Measurements from ENCODE around the gene PKD1.

PKD1 gene

DNA sequence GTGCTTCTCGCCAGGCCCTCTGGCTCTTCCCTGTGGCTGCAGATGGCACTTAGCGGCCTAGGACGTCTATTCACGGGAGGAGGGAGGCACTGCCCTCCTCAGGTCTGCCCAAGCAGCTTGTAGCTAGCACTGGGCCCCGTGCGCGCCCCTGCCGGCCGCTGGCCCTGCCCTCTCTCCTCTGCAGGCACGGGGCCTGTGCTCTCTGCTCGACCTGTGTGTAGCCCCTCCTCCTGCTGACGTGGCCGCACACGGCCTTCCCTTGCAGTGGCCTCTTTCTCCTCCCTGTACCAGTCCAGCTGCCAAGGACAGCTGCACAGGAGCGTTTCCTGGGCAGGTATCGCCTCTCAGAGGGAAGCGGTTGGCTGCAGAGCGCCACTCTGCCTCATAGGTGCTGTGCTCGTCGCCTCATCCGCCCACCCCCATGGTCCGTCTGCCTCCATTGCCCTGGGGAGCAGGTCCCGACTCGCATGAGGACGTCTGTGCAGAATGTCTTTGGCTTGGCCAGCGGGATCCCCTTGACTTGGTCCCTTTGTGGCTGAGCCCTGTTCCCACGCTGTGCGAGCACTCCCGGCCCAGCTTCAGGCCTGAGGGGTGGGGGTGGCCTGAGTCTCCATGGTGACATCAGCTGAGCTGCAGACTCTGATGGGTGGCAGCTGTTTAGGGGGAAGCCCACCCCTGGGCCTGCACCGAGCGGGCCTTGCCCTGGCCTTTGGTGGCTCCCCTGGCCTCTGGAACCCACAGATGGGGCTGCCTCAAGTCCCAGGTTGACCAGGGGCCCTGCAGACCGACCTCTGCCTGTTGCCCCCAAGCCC, 53.3 kb downstream of the PKD1 start:
- no peaks in the 10 kb centered on the region for H3K36me3 Mint-ChIP-seq (ENCODE audit: low read depth)
- no peaks in the 10 kb centered on the region for H3K4me1 Mint-ChIP-seq (ENCODE audit: low read depth)
- no peaks in the 10 kb centered on the region for H3K27me3 Mint-ChIP-seq (ENCODE audit: low read depth)
- H3K4me3 Mint-ChIP-seq = no peak overlapping the region
- H3K9me3 Mint-ChIP-seq = no peaks in the 10 kb centered on the region
- H3K27ac Mint-ChIP-seq = no peak overlapping the region
- DNase-seq (ENCODE audit: low spot score) = no peak

DNA sequence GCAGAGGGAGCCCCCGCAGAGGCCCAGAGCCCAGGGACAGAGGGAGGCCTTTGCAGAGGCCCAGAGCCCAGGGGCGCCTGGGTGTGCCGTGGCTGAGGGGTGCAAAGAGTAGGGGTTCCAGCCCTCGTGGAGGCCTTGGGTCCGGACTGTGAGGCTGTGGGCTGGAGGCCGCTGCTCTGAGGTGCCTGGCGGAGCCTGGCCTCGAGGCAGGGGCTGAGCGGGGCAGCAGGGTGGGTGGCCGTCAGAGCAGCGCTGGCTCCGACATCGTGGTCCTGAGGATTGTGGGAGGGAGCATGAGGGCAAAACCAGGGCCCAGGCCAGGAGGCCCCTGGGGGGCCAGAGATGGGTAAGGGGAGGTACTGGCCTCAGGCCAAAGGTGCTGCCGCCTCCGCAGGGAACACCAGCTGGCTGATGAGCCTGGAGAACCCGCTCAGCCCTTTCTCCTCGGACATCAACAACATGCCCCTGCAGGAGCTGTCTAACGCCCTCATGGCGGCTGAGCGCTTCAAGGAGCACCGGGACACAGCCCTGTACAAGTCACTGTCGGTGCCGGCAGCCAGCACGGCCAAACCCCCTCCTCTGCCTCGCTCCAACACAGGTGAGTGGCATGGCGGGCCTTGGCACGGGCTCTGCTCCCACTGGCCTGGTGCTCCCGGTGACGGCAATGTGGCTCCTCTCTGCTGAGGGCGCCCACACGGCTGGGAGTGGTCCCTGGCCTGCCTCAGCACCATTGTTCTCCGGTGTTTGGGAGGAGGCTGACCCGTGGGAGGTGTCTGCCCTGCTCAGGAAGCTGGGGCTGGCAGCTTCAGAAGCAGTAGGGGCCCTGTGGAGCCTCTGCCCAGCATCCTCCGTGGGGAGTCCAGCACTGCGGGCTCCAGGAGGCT, 54.3 kb downstream of the PKD1 start:
- Mint-ChIP-seq H3K9me3 (no peaks in the 10 kb centered on the region), H3K27me3 (ENCODE audit: low read depth) (no peaks in the 10 kb centered on the region), H3K27ac (no peak overlapping the region), H3K4me1 (ENCODE audit: low read depth) (no peaks in the 10 kb centered on the region), H3K36me3 (ENCODE audit: low read depth) (no peaks in the 10 kb centered on the region), H3K4me3 (no peak overlapping the region)
- DNase-seq (ENCODE audit: low spot score) = no peak

DNA sequence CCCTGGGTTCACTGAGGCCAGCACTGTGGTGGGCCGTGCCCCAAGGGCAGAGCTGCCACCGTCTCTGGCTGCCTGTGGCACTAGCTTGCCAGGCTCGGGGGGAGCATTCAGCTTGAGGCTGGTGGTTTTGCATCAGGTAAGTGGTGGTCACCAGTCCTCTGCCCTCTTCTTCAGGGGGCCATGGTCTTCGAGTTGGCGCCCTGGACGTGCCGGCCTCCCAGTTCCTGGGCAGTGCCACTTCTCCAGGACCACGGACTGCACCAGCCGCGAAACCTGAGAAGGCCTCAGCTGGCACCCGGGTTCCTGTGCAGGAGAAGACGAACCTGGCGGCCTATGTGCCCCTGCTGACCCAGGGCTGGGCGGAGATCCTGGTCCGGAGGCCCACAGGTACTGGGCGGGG, 55.7 kb downstream of the PKD1 start:
- no peak for DNase-seq (ENCODE audit: low spot score)
- no peaks in the 10 kb centered on the region for H3K36me3 Mint-ChIP-seq (ENCODE audit: low read depth)
- H3K9me3 Mint-ChIP-seq = no peaks in the 10 kb centered on the region
- no peak overlapping the region for H3K4me3 Mint-ChIP-seq
- no peak overlapping the region for H3K27ac Mint-ChIP-seq
- no peaks in the 10 kb centered on the region for H3K27me3 Mint-ChIP-seq (ENCODE audit: low read depth)
- no peaks in the 10 kb centered on the region for H3K4me1 Mint-ChIP-seq (ENCODE audit: low read depth)

DNA sequence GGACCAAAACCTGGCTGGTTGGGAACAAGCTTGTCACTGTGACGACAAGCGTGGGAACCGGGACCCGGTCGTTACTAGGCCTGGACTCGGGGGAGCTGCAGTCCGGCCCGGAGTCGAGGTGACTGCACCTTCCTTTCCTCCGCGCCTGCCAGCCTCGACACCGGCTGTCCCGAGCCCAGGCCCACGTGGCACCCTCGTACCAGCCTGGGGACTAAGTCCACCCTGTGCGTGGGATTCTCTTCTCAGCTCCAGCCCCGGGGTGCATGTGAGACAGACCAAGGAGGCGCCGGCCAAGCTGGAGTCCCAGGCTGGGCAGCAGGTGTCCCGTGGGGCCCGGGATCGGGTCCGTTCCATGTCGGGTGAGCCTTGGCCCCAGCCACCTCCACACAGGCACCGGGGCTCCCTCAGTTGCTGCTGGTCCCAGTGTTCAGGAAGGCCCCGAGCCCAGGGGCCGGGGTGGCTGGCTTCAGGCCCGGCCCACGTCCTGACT, 56.3 kb downstream of the PKD1 start:
- no peaks in the 10 kb centered on the region for H3K27me3 Mint-ChIP-seq (ENCODE audit: low read depth)
- H3K4me1 Mint-ChIP-seq (ENCODE audit: low read depth) = no peaks in the 10 kb centered on the region
- DNase-seq (ENCODE audit: low spot score) = no peak
- peaks cover 3% of the 10 kb centered on the region for H3K36me3 Mint-ChIP-seq (ENCODE audit: low read depth)
- no peaks in the 10 kb centered on the region for H3K9me3 Mint-ChIP-seq
- H3K4me3 Mint-ChIP-seq = no peak overlapping the region
- no peak overlapping the region for H3K27ac Mint-ChIP-seq

DNA sequence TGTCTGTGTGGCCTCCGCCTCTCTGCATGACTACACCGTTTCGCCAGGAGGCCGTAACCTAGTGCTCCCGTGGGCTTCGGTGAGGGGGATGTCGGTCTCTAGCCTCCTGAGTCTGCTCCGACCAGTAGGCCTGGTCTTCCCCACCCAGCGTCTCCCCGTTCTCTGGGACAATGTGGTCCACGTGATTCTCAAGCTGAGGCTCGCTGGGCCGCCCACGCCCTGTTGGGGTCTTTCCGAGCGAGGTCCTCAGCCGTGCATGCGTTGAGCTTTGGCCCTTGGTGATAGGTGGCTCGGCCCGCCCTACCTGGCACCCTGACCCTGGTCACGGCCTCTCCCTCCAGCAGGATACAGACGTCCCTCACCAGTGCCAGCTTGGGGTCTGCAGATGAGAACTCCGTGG, 57.0 kb downstream of the PKD1 start:
- Mint-ChIP-seq H3K4me3 (no peak overlapping the region), H3K27me3 (ENCODE audit: low read depth) (no peaks in the 10 kb centered on the region), H3K4me1 (ENCODE audit: low read depth) (no peaks in the 10 kb centered on the region), H3K9me3 (no peaks in the 10 kb centered on the region), H3K27ac (no peak overlapping the region), H3K36me3 (ENCODE audit: low read depth) (peaks cover 3% of the 10 kb centered on the region)
- no peak for DNase-seq (ENCODE audit: low spot score)

DNA sequence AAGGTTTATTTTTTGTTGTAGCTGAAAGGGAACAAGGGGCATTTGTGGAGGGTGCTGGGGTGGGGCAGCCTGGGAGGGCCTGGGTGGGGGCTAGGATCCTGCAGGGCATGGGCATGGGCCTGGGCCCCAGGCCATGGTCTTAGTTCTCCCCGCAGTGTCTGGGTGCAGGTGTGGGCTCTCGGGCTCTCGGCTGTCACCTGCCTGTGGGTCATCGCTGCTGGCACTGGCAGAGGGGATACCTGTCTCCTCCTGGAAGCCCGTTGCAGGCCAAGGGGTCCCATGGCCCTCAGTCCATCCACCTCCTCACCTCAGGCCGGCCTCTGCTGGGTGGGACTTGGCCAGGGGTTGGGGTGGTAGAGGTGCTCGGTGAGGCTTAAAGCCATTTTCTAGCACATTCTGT, 57.6 kb downstream of the PKD1 start:
- Mint-ChIP-seq H3K27me3 (ENCODE audit: low read depth) (no peaks in the 10 kb centered on the region), H3K4me1 (ENCODE audit: low read depth) (no peaks in the 10 kb centered on the region), H3K4me3 (no peak overlapping the region), H3K9me3 (no peaks in the 10 kb centered on the region), H3K36me3 (ENCODE audit: low read depth) (peaks cover 3% of the 10 kb centered on the region), H3K27ac (no peak overlapping the region)
- DNase-seq (ENCODE audit: low spot score) = no peak

DNA sequence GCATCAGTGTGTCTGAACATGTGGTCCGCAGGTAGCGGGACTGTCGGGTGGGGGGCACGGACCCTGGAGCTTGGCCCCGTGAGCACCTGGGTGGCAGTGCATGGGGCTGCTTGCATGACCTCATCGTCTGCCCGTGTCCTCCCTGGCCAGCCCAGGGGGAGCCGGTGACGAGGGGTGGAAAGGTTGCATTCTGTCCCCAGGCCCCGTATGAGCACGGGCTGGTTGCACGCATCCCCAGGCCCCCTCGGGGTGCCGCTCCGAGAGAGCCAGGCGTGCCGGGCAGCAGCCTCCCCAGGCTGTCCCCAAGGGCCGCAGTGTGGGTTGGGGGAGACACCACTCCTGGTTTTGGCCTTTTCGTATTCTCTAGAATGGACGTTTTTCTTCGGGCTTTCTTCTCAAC, 58.0 kb downstream of the PKD1 start:
- no peaks in the 10 kb centered on the region for H3K4me1 Mint-ChIP-seq (ENCODE audit: low read depth)
- H3K27me3 Mint-ChIP-seq (ENCODE audit: low read depth) = no peaks in the 10 kb centered on the region
- H3K36me3 Mint-ChIP-seq (ENCODE audit: low read depth) = peaks cover 3% of the 10 kb centered on the region
- H3K4me3 Mint-ChIP-seq = no peak overlapping the region
- no peak for DNase-seq (ENCODE audit: low spot score)
- no peak overlapping the region for H3K27ac Mint-ChIP-seq
- H3K9me3 Mint-ChIP-seq = no peaks in the 10 kb centered on the region

DNA sequence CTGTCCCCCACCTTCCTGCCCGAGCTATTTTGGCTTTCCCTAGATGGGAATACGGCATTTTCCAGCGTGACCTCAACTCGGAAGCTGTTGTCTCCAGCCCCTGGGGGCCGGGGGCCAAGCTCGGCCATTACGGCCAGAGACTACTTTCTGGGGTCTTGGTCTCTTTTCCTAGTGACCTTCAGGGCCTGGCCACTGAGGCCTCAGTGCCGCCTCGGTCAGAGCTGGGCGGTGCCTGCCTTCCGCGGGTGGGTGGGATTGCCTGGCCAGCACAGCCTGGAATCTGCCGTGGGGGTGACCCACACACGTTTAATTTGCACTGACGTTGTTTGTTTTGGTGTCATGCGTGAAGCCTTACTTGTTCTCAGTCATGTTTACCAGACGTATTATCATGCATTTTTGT, 58.7 kb downstream of the PKD1 start:
- H3K4me1 Mint-ChIP-seq (ENCODE audit: low read depth) = no peaks in the 10 kb centered on the region
- no peak for DNase-seq (ENCODE audit: low spot score)
- no peak overlapping the region for H3K4me3 Mint-ChIP-seq
- H3K27ac Mint-ChIP-seq = no peak overlapping the region
- H3K9me3 Mint-ChIP-seq = no peaks in the 10 kb centered on the region
- H3K27me3 Mint-ChIP-seq (ENCODE audit: low read depth) = no peaks in the 10 kb centered on the region
- peaks cover 3% of the 10 kb centered on the region for H3K36me3 Mint-ChIP-seq (ENCODE audit: low read depth)

DNA sequence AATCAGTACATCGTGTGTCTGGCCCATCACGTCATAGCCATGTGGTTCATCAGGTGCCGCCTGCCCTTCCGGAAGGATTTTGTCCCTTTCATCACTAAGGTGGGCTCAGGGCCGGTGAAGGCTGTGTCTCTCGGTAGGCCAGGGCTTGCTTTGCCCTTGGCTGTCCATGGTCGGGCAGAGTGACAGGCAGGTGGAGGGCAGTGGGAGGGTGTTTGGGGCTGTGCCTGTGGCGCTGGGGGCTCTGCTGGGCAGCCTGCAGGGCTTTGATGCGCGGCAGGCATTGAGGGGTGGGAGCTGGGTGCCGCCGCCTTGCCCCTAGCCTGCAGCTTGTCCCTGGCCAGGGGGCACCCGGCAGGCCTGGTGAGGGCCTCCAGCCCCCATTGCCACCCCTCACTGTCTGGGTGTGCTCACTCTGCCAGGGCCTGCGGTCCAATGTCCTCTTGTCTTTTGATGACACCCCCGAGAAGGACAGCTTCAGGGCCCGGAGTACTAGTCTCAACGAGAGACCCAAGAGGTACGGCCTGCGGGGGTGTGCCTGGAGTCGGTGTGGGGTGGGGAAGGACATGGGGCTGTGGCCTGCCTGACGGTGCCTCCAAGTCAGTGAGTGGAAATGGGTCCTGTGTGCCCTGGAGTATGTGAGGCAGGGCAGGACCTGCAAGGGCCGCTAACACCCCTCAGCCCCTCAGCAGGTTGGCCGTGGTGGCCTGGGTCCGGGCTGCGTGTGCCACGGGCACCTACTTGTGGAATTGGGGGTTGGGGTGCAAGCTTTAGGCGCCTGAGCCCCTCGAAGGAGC, 59.4 kb downstream of the PKD1 start:
- no peak for DNase-seq (ENCODE audit: low spot score)
- no peaks in the 10 kb centered on the region for H3K9me3 Mint-ChIP-seq
- no peaks in the 10 kb centered on the region for H3K4me1 Mint-ChIP-seq (ENCODE audit: low read depth)
- no peak overlapping the region for H3K4me3 Mint-ChIP-seq
- peaks cover 3% of the 10 kb centered on the region for H3K36me3 Mint-ChIP-seq (ENCODE audit: low read depth)
- H3K27ac Mint-ChIP-seq = no peak overlapping the region
- H3K27me3 Mint-ChIP-seq (ENCODE audit: low read depth) = no peaks in the 10 kb centered on the region

DNA sequence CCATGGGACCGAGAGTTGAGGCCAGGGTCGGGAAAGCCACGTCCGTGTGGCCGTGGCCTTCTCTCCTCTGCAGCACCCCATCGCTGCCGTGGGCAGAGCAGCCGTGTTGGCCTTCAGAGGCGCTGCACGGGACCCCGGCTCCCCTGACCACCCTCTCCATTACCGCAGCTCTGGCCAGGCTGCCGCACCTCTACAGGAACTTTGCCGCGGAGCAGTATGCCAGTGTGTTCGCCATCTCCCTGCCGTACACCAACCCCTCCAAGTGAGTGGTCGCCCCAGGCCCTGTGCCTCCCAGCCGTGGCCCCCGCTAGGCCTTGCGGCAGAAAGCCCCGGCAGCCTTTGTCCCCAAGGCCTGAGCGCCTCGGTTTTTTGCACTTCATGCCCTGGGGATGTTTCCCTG, 60.1 kb downstream of the PKD1 start:
- Mint-ChIP-seq H3K4me3 (no peak overlapping the region), H3K36me3 (ENCODE audit: low read depth) (peaks cover 3% of the 10 kb centered on the region), H3K27me3 (ENCODE audit: low read depth) (no peaks in the 10 kb centered on the region), H3K27ac (no peak overlapping the region), H3K4me1 (ENCODE audit: low read depth) (no peaks in the 10 kb centered on the region), H3K9me3 (no peaks in the 10 kb centered on the region)
- no peak for DNase-seq (ENCODE audit: low spot score)

DNA sequence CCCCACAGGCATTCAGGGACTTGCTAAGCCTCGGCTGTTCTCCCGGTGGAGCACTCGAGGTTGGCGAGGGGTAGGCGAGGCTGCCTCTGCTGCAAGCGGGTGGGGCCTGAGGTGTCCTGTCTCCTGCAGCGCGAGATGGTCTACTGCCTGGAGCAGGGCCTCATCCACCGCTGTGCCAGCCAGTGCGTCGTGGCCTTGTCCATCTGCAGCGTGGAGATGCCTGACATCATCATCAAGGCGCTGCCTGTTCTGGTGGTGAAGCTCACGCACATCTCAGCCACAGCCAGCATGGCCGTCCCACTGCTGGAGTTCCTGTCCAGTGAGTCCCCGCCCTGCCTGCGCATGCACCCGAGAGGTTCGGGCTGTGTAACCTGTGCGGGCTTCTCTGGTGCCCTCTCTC, 61.6 kb downstream of the PKD1 start:
- no peak overlapping the region for H3K27ac Mint-ChIP-seq
- H3K4me1 Mint-ChIP-seq (ENCODE audit: low read depth) = no peaks in the 10 kb centered on the region
- H3K27me3 Mint-ChIP-seq (ENCODE audit: low read depth) = no peaks in the 10 kb centered on the region
- H3K4me3 Mint-ChIP-seq = no peak overlapping the region
- DNase-seq (ENCODE audit: low spot score) = no peak
- H3K9me3 Mint-ChIP-seq = no peaks in the 10 kb centered on the region
- H3K36me3 Mint-ChIP-seq (ENCODE audit: low read depth) = peaks cover 8% of the 10 kb centered on the region

DNA sequence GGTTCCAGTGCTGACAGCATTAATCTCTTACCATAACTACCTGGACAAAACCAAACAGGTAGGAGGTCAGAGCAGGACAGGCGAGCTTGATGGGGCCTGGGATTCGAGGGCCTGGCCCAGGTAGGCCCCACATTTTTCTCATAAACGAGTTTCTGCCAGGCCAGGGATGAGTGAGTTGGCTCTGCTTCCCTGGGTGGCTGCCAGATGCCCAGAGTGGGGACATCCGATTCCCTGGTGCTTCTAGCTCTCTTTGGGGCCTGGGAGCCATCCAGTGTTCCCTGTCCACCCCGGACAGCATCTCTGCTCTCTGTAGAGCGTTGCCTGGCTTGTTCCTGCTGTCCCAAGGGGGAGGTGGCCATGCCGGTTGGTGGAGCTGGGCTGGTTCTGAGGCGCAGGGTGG, 62.8 kb downstream of the PKD1 start:
- no peaks in the 10 kb centered on the region for H3K9me3 Mint-ChIP-seq

DNA sequence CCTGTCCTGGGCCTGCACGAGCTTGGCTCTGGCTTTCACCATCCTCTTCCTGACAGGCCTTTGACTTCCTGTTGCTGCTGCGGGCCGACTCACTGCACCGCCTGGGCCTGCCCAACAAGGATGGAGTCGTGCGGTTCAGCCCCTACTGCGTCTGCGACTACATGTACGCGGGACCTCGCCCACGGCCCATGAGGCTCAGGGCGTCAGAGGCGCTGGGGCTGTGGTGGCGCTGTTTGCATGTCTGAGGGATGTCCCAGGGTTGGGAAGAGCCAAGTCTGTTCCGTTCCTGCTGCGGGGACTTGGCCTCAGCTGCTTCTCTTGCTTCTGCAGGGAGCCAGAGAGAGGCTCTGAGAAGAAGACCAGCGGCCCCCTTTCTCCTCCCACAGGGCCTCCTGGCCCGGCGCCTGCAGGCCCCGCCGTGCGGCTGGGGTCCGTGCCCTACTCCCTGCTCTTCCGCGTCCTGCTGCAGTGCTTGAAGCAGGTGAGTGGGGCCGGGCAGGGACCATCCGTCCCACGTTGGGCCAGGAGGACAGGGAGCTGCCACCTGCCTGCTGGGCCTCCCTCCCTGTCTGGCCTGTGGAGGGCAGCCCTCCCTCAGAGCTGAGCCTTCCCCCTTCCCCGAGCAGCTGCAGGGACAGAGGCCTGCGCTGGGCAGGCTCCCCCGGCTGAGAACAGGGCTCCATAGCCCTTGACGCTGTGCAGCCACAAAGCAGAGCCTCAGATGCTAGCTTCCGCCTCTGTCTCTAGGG, 64.1 kb downstream of the PKD1 start:
- Mint-ChIP-seq H3K36me3 (ENCODE audit: low read depth) (peaks cover 14% of the 10 kb centered on the region), H3K27ac (no peak overlapping the region), H3K9me3 (no peaks in the 10 kb centered on the region), H3K27me3 (ENCODE audit: low read depth) (no peaks in the 10 kb centered on the region), H3K4me3 (no peak overlapping the region), H3K4me1 (ENCODE audit: low read depth) (no peaks in the 10 kb centered on the region)
- DNase-seq (ENCODE audit: low spot score) = no peak

More for the DNA sequence above, 62.8 kb downstream of the PKD1 start:
- no peaks in the 10 kb centered on the region for H3K27me3 Mint-ChIP-seq (ENCODE audit: low read depth)
- peaks cover 10% of the 10 kb centered on the region for H3K36me3 Mint-ChIP-seq (ENCODE audit: low read depth)
- no peaks in the 10 kb centered on the region for H3K4me1 Mint-ChIP-seq (ENCODE audit: low read depth)
- no peak overlapping the region for H3K27ac Mint-ChIP-seq
- H3K4me3 Mint-ChIP-seq = no peak overlapping the region
- DNase-seq (ENCODE audit: low spot score) = no peak

Measured in T-helper 2 cell treated with Interferon-gamma antibody and Interleukin-4, amounts not matched to agents 5 μg/mL and 100 μg/mL, for 36 hours (primary cell).